ENCODE results near the gene DAP.

Gene DAP

GRCh38 chr5:10757922-10758555 lies 3.0 kb downstream of the DAP start:
- no peak overlapping the region for H3K27ac ChIP-seq
- no peaks in the 10 kb centered on the region for H3K9me3 ChIP-seq
- TF ChIP-seq CTCF (IDR thresholded peaks at IDR 0.05), result no peak
- H3K4me3 ChIP-seq (ENCODE audit: low read depth in 1 of 2, low read length in 1 of 2), result no peak overlapping the region
- H3K27me3 ChIP-seq, result no peaks in the 10 kb centered on the region
- peaks cover 6% of the 10 kb centered on the region for H3K36me3 ChIP-seq
- H3K4me1 ChIP-seq (ENCODE audit: control insufficient read depth in 1 of 2, insufficient read depth in 1 of 2, low read depth in 1 of 2, low read length in 1 of 2), result peaks cover 27 to 29% of the 10 kb centered on the region in 2 experiments

- Histone ChIP-seq H3K27ac (no peak overlapping the region), H3K36me3 (peaks cover 14% of the 10 kb centered on the region), H3K9me3 (no peaks in the 10 kb centered on the region), H3K4me3 (ENCODE audit: low read depth in 1 of 2, low read length in 1 of 2) (no peak overlapping the region), H3K4me1 (ENCODE audit: control insufficient read depth in 1 of 2, insufficient read depth in 1 of 2, low read depth in 1 of 2, low read length in 1 of 2) (peaks cover 17 to 19% of the 10 kb centered on the region in 2 experiments), H3K27me3 (no peaks in the 10 kb centered on the region)
- TF ChIP-seq CTCF (IDR thresholded peaks at IDR 0.05), result no peak
Observed at GRCh38 chr5:10757043-10757442, 4.0 kb downstream of the DAP start.

GRCh38 chr5:10756549-10756948 lies 4.5 kb downstream of the DAP start:
- peaks cover 14% of the 10 kb centered on the region for H3K36me3 ChIP-seq
- peaks cover 12 to 14% of the 10 kb centered on the region in 2 experiments for H3K4me1 ChIP-seq (ENCODE audit: control insufficient read depth in 1 of 2, insufficient read depth in 1 of 2, low read depth in 1 of 2, low read length in 1 of 2)
- H3K27me3 ChIP-seq, result no peaks in the 10 kb centered on the region
- no peak for TF ChIP-seq CTCF (IDR thresholded peaks at IDR 0.05)
- H3K27ac ChIP-seq, result no peak overlapping the region
- H3K9me3 ChIP-seq, result no peaks in the 10 kb centered on the region
- no peak overlapping the region for H3K4me3 ChIP-seq (ENCODE audit: low read depth in 1 of 2, low read length in 1 of 2)

- H3K36me3 ChIP-seq, result peaks cover 25% of the 10 kb centered on the region
- H3K9me3 ChIP-seq, result no peaks in the 10 kb centered on the region
- H3K27ac ChIP-seq, result no peak overlapping the region
- H3K4me1 ChIP-seq (ENCODE audit: control insufficient read depth in 1 of 2, insufficient read depth in 1 of 2, low read depth in 1 of 2, low read length in 1 of 2), result no peaks in the 10 kb centered on the region
- no peak overlapping the region for H3K4me3 ChIP-seq (ENCODE audit: low read depth in 1 of 2, low read length in 1 of 2)
- no peak for TF ChIP-seq CTCF (IDR thresholded peaks at IDR 0.05)
- H3K27me3 ChIP-seq, result no peaks in the 10 kb centered on the region
Observed at GRCh38 chr5:10753178-10753577, 7.9 kb downstream of the DAP start.

- Histone ChIP-seq H3K9me3 (no peaks in the 10 kb centered on the region), H3K27ac (no peak overlapping the region), H3K4me3 (ENCODE audit: low read depth in 1 of 2, low read length in 1 of 2) (no peak overlapping the region), H3K27me3 (no peaks in the 10 kb centered on the region), H3K4me1 (ENCODE audit: control insufficient read depth in 1 of 2, insufficient read depth in 1 of 2, low read depth in 1 of 2, low read length in 1 of 2) (no peaks in the 10 kb centered on the region), H3K36me3 (peaks cover 33% of the 10 kb centered on the region)
- no peak for TF ChIP-seq CTCF (IDR thresholded peaks at IDR 0.05)
Observed at GRCh38 chr5:10752451-10752850, 8.6 kb downstream of the DAP start.
